WTC11 (cell line): ENCODE data around the gene ITGA6. TPM values are rescaled to one million over a fixed set of nuclear protein-coding genes. Genes with fewer than 3 reads are reported as not detected.
A peak's percentile ranks its signal among the peaks of the same experiment; 100 is the strongest.

Experiments
- ATAC-seq: fragments of 200-7000 bp; cut with Tn5 transposase; 2 replicates; pipeline ENCODE4 v1.10.0; 2021; ENCODE audit warnings: mild to moderate bottlenecking, moderate library complexity
- CTCF ChIA-PET: fragments of 300-600 bp; sonication (Branson Sonifier 250); formaldehyde crosslinking; loops from one replicate; lab custom pipeline; 2021; ENCODE audit warnings: antibody characterized with exemption; lab: Charles Lee
- POLR2A ChIA-PET: fragments of 350-600 bp; sonication (Branson Sonifier 250); formaldehyde crosslinking; loops from one replicate; lab custom pipeline; 2021; ENCODE audit warnings: antibody characterized with exemption; lab: Charles Lee
- DNase-seq: peaks from one replicate; pipeline ENCODE4 v3.0.0; 2021; ENCODE audit warnings: low spot score
- H3K27ac Mint-ChIP-seq: 2 replicates; pipeline ENCODE4 v1.8.0; 2021; ENCODE audit warnings: mixed read lengths
- H3K27me3 Mint-ChIP-seq: 2 replicates; pipeline ENCODE4 v1.8.0; 2021; ENCODE audit warnings: low read depth, mild to moderate bottlenecking, moderate library complexity, mixed read lengths
- H3K36me3 Mint-ChIP-seq: 2 replicates; pipeline ENCODE4 v1.8.0; 2021; ENCODE audit warnings: mixed read lengths
- H3K4me1 Mint-ChIP-seq: 2 replicates; pipeline ENCODE4 v1.8.0; 2022; ENCODE audit warnings: mixed read lengths
- H3K4me3 Mint-ChIP-seq: 2 replicates; pipeline ENCODE4 v1.8.0; 2021; ENCODE audit warnings: mild to moderate bottlenecking, moderate library complexity, mixed read lengths
- H3K9me3 Mint-ChIP-seq: 2 replicates; pipeline ENCODE4 v1.8.0; 2021; ENCODE audit warnings: mixed read lengths
- ATF6 ChIP-seq: sonication (generic); formaldehyde crosslinking; IDR thresholded peaks from 2 replicates; pipeline ENCODE4 v1.8.1; 2023; ENCODE audit warnings: mild to moderate bottlenecking, missing genetic modification reagents
- CBFB ChIP-seq: sonication (generic); formaldehyde crosslinking; IDR thresholded peaks from 2 replicates; pipeline ENCODE4 v1.8.1; 2022; ENCODE audit warnings: mild to moderate bottlenecking, low read depth, missing genetic modification reagents
- CDX4 ChIP-seq: fragments of 250-450 bp; sonication (Bioruptor Pico); IDR thresholded peaks from 2 replicates; pipeline ENCODE4 v1.9.0; 2021; ENCODE audit warnings: moderate library complexity, mild to moderate bottlenecking, inconsistent platforms, borderline replicate concordance
- CREB1 ChIP-seq: sonication (generic); formaldehyde crosslinking; IDR thresholded peaks from 2 replicates; pipeline ENCODE4 v1.8.0; 2023; ENCODE audit warnings: mild to moderate bottlenecking, missing genetic modification reagents
- ELF4 ChIP-seq: sonication (generic); formaldehyde crosslinking; IDR thresholded peaks from 2 replicates; pipeline ENCODE4 v1.8.1; 2022; ENCODE audit warnings: low read depth, mild to moderate bottlenecking, moderate library complexity, missing genetic modification reagents
- ESRRA ChIP-seq: sonication (generic); formaldehyde crosslinking; IDR thresholded peaks from 2 replicates; pipeline ENCODE4 v1.8.1; 2022; ENCODE audit warnings: mild to moderate bottlenecking, missing genetic modification reagents, borderline replicate concordance
- MLX ChIP-seq: sonication (generic); formaldehyde crosslinking; IDR thresholded peaks from 2 replicates; pipeline ENCODE4 v1.8.1; 2023; ENCODE audit warnings: mild to moderate bottlenecking, missing genetic modification reagents, moderate library complexity
- NFYB ChIP-seq: sonication (generic); formaldehyde crosslinking; conservative IDR thresholded peaks from 2 replicates; pipeline ENCODE4 v1.8.0; 2022; ENCODE audit warnings: low read depth, missing genetic modification reagents
- NR3C1 ChIP-seq: sonication (generic); formaldehyde crosslinking; conservative IDR thresholded peaks from 2 replicates; pipeline ENCODE4 v1.8.1; 2023; ENCODE audit warnings: low read depth, mild to moderate bottlenecking, missing genetic modification reagents
- RELA ChIP-seq: sonication (generic); formaldehyde crosslinking; IDR thresholded peaks from 2 replicates; pipeline ENCODE4 v1.8.1; 2022; ENCODE audit warnings: missing genetic modification reagents, mild to moderate bottlenecking, borderline replicate concordance
- SMAD4 ChIP-seq: sonication (generic); formaldehyde crosslinking; IDR thresholded peaks from 2 replicates; pipeline ENCODE4 v1.8.0; 2022; ENCODE audit warnings: mild to moderate bottlenecking, missing genetic modification reagents
- TEAD1 ChIP-seq: sonication (generic); formaldehyde crosslinking; IDR thresholded peaks from 2 replicates; pipeline ENCODE4 v1.8.0; 2022; ENCODE audit warnings: mild to moderate bottlenecking, missing genetic modification reagents
- ZNF138 ChIP-seq: sonication (generic); formaldehyde crosslinking; conservative IDR thresholded peaks from 2 replicates; pipeline ENCODE4 v1.8.1; 2022; ENCODE audit warnings: mild to moderate bottlenecking, moderate library complexity, missing genetic modification reagents
- ZNF232 ChIP-seq: sonication (generic); formaldehyde crosslinking; IDR thresholded peaks from 2 replicates; pipeline ENCODE4 v1.8.0; 2022; ENCODE audit warnings: mild to moderate bottlenecking, missing genetic modification reagents
- ZNF425 ChIP-seq: fragments of 250-450 bp; sonication (Bioruptor Pico); conservative IDR thresholded peaks from 2 replicates; pipeline ENCODE4 v1.9.0; 2021; ENCODE audit warnings: mild to moderate bottlenecking
- total RNA-seq: library from RNA; stranded (reverse); gene quantifications from 3 replicates; pipeline ENCODE4 v1.2.3, GENCODE V29; 2021
- TF ChIP-seq, protein P1 (sequence below): sonication (generic); formaldehyde crosslinking; IDR thresholded peaks from 2 replicates; pipeline ENCODE4 v1.8.1; 2022; ENCODE audit warnings: low read depth, mild to moderate bottlenecking, moderate library complexity, missing genetic modification reagents, borderline replicate concordance
- TF ChIP-seq, protein P2 (sequence below): fragments of 250-450 bp; sonication (Bioruptor Pico); IDR thresholded peaks from 2 replicates; pipeline ENCODE4 v1.9.0; 2021; ENCODE audit warnings: mild to moderate bottlenecking, borderline replicate concordance
- TF ChIP-seq, protein P3 (sequence below): sonication (generic); formaldehyde crosslinking; IDR thresholded peaks from 2 replicates; pipeline ENCODE4 v1.8.0; 2023; ENCODE audit warnings: mild to moderate bottlenecking, missing genetic modification reagents

Gene ITGA6
- total RNA-seq, 1 experiment from 2014 or later = 83.6 TPM

DNA sequence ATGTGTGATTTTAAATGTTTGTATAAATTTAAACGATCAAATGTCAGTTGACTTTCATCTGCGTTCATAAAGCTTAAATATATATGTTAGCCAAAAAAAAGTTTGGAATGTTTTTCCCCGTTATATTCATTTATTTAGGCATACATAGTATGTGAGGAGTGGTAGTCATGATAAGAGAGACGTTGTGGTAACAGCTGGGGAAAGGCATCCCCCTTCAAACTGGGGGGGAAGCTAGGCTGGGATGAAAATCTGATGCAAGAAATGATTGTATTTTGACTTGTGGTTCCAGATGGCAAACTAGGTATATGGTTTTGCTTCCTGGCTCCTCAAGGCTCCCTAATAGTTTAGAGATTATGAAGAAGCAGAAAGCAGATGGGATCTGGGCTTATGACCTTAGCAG, 30.1 kb downstream of the ITGA6 start (continued):
- TF ChIP-seq ZNF138 (CRISPR knock-in tag) (no peak), CREB1 (CRISPR knock-in tag) (no peak), ESRRA (no peak), ELF4 (CRISPR knock-in tag) (no peak), NR3C1 (CRISPR knock-in tag) (no peak), SMAD4 (CRISPR knock-in tag) (no peak), CBFB (CRISPR knock-in tag) (no peak), ZNF232 (CRISPR knock-in tag) (no peak), TEAD1 (CRISPR knock-in tag) (no peak)
- TF ChIP-seq, protein P1, sequence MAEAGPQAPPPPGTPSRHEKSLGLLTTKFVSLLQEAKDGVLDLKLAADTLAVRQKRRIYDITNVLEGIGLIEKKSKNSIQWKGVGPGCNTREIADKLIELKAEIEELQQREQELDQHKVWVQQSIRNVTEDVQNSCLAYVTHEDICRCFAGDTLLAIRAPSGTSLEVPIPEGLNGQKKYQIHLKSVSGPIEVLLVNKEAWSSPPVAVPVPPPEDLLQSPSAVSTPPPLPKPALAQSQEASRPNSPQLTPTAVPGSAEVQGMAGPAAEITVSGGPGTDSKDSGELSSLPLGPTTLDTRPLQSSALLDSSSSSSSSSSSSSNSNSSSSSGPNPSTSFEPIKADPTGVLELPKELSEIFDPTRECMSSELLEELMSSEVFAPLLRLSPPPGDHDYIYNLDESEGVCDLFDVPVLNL (CRISPR knock-in tag) = no peak

- TF ChIP-seq ATF6 (CRISPR knock-in tag) (no peak), NFYB (CRISPR knock-in tag) (no peak)
- TF ChIP-seq, all 79 proteins: peak for 0
- Mint-ChIP-seq H3K9me3 (no peaks in the 10 kb centered on the region), H3K27ac (peak overlapping the region; percentile 29; the same call in 1 of the 2 replicates), H3K36me3 (no peaks in the 10 kb centered on the region), H3K27me3 (no peaks in the 10 kb centered on the region), H3K4me1 (peaks cover 87% of the 10 kb centered on the region), H3K4me3 (no peak overlapping the region)
- no peak for ATAC-seq
- DNase-seq = no peak
- CTCF ChIA-PET = interaction anchor here (0.8 to 1.3 kb wide), 4 partner anchors 216 to 1530 kb away, joined by 3 to 9 read pairs (median 4); partner anchors contain the start of gene GORASP2
- POLR2A ChIA-PET = no interaction called here
Measured at GRCh38 chr2:172458561-172459124, 31.3 kb downstream of the ITGA6 start.

- DNase-seq (no peak), ATAC-seq (no peak)
- H3K4me3 Mint-ChIP-seq = no peak overlapping the region
- no peak overlapping the region for H3K27ac Mint-ChIP-seq
- no peaks in the 10 kb centered on the region for H3K9me3 Mint-ChIP-seq
- H3K4me1 Mint-ChIP-seq = peaks cover 81% of the 10 kb centered on the region
- CTCF ChIA-PET = interaction anchor here (1.0 to 4.1 kb wide), 24 partner anchors 9 to 757 kb away, joined by 3 to 136 read pairs (median 10); partner anchors contain the start of gene ITGA6
- POLR2A ChIA-PET = interaction anchor here (1.7 to 2.0 kb wide), 2 partner anchors 32 to 288 kb away, joined by 9 to 11 read pairs; no protein-coding TSS in a partner anchor
- peaks cover 3% of the 10 kb centered on the region for H3K36me3 Mint-ChIP-seq
- no peaks in the 10 kb centered on the region for H3K27me3 Mint-ChIP-seq
- TF ChIP-seq ZNF232 (CRISPR knock-in tag) = no peak
- no peak for TF ChIP-seq MLX (CRISPR knock-in tag)
- TF ChIP-seq ZNF425 (CRISPR knock-in tag) = no peak
- no peak for TF ChIP-seq CDX4 (CRISPR knock-in tag)
- TF ChIP-seq, protein P2, sequence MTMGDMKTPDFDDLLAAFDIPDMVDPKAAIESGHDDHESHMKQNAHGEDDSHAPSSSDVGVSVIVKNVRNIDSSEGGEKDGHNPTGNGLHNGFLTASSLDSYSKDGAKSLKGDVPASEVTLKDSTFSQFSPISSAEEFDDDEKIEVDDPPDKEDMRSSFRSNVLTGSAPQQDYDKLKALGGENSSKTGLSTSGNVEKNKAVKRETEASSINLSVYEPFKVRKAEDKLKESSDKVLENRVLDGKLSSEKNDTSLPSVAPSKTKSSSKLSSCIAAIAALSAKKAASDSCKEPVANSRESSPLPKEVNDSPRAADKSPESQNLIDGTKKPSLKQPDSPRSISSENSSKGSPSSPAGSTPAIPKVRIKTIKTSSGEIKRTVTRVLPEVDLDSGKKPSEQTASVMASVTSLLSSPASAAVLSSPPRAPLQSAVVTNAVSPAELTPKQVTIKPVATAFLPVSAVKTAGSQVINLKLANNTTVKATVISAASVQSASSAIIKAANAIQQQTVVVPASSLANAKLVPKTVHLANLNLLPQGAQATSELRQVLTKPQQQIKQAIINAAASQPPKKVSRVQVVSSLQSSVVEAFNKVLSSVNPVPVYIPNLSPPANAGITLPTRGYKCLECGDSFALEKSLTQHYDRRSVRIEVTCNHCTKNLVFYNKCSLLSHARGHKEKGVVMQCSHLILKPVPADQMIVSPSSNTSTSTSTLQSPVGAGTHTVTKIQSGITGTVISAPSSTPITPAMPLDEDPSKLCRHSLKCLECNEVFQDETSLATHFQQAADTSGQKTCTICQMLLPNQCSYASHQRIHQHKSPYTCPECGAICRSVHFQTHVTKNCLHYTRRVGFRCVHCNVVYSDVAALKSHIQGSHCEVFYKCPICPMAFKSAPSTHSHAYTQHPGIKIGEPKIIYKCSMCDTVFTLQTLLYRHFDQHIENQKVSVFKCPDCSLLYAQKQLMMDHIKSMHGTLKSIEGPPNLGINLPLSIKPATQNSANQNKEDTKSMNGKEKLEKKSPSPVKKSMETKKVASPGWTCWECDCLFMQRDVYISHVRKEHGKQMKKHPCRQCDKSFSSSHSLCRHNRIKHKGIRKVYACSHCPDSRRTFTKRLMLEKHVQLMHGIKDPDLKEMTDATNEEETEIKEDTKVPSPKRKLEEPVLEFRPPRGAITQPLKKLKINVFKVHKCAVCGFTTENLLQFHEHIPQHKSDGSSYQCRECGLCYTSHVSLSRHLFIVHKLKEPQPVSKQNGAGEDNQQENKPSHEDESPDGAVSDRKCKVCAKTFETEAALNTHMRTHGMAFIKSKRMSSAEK (CRISPR knock-in tag) = no peak
- TF ChIP-seq RELA (CRISPR knock-in tag) = no peak
- TF ChIP-seq, protein P3, sequence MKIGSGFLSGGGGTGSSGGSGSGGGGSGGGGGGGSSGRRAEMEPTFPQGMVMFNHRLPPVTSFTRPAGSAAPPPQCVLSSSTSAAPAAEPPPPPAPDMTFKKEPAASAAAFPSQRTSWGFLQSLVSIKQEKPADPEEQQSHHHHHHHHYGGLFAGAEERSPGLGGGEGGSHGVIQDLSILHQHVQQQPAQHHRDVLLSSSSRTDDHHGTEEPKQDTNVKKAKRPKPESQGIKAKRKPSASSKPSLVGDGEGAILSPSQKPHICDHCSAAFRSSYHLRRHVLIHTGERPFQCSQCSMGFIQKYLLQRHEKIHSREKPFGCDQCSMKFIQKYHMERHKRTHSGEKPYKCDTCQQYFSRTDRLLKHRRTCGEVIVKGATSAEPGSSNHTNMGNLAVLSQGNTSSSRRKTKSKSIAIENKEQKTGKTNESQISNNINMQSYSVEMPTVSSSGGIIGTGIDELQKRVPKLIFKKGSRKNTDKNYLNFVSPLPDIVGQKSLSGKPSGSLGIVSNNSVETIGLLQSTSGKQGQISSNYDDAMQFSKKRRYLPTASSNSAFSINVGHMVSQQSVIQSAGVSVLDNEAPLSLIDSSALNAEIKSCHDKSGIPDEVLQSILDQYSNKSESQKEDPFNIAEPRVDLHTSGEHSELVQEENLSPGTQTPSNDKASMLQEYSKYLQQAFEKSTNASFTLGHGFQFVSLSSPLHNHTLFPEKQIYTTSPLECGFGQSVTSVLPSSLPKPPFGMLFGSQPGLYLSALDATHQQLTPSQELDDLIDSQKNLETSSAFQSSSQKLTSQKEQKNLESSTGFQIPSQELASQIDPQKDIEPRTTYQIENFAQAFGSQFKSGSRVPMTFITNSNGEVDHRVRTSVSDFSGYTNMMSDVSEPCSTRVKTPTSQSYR (CRISPR knock-in tag) = no peak
Measured at GRCh38 chr2:172460780-172461201, 33.4 kb downstream of the ITGA6 start.
